ENCODE results near the gene MINAR1.

DNA sequence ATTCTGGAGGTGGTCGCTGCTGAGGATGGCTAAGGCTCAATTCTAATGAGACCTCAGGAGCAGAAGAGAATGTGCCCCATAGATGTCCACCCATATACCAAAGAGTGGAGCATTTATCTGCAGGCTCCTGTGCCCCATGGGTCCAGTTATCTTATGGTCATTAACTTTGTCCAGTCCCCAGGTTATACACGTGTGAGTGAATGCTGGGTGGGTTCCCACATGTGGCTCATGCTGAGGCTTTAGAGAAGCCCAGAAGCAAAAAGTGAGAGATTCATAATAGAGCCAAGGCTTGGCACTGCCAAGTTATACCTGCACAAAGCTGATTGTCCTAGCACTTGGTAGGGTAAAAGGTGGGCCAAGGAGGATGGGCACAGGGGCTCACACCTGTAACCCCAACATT lies 30.0 kb upstream of the MINAR1 start:
- TF ChIP-seq POLR2A (IDR thresholded peaks at IDR 0.05; ENCODE audit: low read depth, low read length) (no peak), TAF1 (IDR thresholded peaks at IDR 0.05; ENCODE audit: borderline replicate concordance, low read depth, low read length) (no peak)
